GM19240 (cell line): Measurements from ENCODE around the gene PTK6.
"Not testable (repeated sequence)": the region's sequence is repeated elsewhere in the genome, so short reads cannot be mapped to it uniquely, and the experiment has no call there.

Experiments
- DNase-seq: peaks from one replicate; pipeline ENCODE4 v3.0.0; 2011; ENCODE audit warnings: low spot score; ENCODE audit not compliant: insufficient read length

Gene PTK6

DNA sequence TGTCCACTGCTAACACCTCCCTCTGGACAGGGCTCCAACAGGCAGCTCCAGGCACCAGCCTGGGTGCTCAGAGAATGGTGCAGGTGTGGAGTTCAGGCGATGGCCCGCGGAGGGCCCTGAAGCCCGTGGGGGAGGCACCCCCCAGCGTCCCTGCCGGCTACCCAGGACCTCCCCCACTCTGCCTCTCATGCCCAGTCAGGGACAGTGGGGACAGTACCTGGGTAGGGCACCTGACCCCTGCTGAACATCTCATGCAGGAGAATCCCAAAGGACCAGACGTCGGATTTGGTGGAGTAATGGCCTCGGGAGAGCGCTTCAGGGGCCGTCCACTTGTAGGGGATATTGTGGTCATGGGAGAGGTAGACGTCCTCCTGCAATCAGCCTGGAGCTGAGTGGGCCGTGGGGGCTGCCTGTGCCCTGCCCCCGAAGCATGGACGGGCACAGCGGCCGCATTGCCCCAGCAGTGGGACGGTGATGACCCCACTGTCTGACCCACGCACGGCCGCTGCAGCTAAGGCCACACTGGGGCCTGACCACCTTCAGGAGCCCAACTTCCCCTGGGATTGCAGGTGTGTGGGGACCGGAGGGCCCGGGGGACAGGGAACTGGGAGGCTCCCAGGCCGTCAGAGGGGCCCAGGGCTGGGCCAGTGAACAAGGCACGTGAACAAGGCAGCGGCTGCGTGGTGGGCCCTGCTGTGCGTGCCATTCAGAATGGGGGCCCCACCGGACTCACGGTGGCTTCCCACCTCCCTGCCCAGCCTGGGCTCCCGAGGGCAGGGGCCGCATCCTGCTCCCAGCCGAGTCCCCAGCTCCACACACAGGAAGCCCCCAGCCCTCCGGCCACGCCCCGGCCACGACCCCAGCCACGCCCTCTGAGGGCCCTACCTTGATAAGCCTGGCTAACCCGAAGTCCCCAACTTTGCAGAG is 7.1 kb downstream of the PTK6 start:
- DNase-seq, result no peak

DNA sequence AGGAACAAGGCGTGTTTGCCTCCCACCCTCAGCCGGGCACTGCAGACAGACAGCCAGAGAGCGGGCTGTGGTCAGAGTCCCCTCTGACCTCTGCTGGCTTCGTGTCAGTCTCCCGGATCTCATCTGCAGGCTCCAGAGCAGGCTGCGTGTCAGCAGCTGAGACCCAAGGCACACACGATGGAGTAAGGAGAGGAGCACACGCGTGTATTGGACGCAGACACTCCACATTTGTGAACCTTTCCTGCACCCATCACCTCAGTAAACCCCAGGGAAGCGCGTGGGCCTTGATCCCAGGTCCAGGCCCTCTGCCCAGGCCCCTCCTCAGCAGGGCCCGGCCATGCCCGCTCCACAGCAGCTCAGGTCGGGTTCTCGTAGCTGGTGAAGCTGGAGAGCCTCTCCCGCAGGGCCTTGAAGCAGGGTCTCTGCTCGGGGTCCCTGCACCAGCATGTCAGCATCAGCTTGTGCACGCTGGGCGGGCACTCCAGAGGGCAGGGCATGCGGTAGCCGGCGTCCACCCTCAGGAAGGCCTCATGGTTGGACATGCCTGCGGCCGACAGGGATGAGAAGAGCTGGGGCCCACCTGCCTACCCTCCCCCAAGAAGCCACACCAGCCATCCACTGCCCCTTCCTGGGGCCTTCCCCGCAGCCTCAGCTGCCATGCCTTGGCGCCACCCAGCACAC is 7.9 kb downstream of the PTK6 start:
- no peak for DNase-seq

DNA sequence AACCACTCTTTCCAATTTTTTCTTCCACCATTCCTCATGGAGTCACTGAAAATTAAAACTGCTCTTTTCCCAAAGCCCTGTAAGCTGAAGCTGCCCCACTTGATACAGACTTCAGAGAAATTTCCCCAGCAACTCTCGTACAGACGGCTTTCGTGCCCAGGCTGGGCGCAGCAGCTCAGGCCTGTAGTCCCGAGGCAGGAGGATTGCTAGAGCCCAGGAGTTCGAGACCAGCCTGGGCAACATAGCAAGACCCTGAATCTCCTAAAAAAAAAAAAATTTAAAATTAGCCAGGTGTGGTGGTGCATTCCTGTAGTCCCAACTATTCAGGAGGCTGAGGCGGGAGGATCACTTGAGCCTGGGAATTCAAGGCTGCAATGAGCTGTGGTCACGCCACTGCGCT is 10.0 kb downstream of the PTK6 start:
- DNase-seq, result no peak

DNA sequence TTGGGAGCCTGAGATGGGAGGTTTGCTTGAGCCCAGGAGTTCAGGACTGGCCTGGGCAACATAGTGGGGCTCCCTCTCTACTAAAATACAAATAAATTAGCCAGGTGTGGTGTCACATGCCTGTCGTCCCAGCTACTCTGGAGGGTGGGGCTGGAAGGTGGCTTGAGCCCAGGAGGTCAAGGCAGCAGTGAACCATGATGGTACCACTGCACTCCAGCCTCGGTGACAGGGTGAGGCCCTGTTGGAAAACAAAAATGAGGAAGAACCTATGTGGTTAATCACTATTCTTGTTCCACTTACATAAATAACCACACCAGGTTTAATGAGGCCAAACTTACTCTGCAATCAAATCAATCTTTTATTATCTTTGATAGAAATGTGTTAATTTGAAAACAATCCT is 11.2 kb downstream of the PTK6 start:
- no peak for DNase-seq

DNA sequence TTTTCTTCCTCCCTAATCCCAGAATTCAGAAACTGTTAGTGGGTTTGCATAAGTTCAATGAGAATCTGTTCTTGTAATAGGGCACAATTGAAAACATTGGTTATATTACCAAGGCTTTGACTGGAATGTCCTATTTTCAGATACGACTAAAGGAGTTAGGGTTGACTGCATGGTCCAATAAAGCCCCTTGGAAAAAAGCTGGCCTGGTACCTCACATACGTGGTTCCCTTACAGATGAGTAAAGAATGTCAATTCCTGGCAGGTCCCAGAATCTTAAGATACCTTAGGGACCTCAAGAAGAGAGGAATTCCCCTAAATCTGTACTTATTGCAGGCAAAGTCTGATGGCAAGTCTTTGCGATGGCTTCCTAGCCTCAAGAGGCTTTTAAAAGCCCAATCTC is 12.0 kb downstream of the PTK6 start:
- no peak for DNase-seq

DNA sequence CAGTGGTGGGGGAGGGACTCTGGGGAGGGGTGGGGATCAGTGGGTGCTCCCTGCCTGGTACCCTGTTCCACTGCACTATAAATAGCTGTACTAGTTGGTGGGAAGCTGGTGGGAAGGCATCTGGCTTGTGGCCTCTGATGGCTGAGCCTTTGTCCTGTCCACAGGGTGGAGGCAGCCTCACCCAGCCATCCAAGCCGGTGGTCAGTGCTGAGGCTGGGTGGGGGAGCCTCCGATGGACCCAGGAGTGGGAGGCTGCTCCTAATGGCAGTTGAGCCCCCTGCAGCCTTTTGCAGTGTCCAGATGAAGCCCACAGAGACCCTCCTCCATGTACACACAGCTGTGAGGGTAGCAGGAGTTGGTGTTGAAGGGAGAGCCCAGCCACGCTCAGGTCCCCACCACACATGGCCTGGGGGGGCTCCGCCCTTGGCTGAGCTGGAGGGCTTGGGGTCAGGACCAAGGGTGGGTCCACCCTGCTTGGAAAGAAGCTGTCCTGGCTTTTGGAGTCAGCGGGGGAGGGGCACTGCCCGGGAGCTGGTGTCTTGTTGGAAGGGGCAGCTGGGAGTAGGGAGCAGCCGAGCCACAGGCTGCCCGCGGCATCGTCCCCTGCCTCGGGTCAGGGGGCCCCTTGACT is 14.1 kb downstream of the PTK6 start:
- no peak for DNase-seq

DNA sequence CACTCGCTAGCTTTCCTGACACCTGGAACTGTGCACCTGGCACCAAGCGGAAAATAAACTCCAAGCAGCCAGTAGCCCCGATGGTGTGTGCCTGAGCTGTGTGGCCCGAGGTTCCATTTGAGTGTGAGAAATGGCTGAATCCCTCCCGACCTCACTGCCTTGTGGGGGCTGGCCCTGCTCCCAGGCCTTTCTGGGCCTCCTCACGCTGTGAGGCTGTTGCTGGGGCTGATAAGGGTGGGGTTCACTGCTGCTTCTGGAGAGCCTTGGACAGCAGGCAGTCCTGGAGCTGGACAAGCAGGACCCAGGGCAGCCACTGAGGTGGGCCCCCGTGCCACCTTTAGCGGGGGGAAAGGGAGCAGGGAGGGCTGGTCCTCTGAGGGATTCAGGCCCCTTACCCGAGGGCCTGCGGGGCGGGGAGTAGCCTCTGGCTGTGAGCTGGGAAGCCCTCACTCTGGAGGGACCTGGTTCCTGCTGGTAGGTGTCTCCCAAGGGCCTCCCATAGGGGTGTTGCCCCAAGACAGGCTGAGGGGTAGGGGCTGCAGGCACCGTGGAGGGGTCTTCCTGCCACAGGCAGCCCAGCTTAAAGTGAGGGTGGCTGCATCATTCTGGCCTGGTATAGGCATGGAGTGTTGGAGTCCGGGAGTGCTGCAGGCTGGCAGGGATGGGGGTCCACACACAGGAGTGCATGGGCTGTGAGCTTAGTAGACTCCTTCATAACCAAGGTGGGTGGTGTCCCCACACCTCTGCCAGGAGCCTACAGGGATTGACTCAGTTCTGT is 14.9 kb downstream of the PTK6 start:
- no peak for DNase-seq

DNA sequence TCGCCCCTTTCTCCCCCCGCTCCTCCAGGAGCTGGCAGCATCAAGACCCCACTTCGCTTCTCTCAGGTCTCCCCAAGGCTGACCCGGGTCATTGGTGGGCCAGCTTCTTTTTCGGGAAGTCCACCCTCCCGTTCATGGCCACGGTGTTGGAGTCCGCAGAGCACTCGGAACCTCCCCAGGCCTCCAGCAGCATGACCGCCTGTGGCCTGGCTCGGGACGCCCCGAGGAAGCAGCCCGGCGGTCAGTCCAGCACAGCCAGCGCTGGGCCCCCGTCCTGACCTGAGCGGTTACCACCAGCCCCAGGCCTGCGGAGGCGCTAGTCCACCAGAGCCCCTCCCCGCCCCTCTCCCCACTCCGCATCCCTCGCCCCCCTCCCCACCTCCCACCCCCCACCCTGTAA is 15.6 kb downstream of the PTK6 start:
- DNase-seq, result no peak

DNA sequence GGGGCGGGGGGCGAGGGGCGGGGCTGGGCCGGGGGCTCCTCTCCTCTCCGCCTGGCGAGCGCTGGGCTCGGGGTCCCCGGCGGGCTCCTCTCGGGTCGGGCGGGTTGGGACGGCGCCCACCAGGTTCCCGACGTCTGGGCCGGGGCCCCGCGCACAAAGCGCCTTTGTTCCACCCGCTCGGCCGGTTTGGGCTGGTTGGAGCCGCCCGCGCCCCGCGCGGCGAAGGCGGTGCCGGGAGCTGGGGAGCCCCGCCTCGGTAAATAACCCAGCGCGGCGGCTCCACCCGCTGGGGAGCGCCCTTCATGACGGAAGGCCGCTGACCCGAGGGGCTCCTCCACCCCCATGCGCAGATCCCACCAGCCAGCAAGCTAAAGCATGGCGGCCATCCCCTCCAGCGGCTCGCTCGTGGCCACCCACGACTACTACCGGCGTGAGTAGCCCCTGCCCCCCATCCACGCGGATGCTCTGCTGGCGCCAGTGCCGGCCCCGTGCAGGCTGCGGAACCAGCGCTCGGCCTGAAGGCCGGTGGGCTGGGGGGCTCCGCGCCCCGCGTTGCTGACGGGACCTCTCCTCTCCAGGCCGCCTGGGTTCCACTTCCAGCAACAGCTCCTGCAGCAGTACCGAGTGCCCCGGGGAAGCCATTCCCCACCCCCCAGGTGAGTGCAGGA is 16.1 kb downstream of the PTK6 start:
- DNase-seq, result peak; percentile 81

DNA sequence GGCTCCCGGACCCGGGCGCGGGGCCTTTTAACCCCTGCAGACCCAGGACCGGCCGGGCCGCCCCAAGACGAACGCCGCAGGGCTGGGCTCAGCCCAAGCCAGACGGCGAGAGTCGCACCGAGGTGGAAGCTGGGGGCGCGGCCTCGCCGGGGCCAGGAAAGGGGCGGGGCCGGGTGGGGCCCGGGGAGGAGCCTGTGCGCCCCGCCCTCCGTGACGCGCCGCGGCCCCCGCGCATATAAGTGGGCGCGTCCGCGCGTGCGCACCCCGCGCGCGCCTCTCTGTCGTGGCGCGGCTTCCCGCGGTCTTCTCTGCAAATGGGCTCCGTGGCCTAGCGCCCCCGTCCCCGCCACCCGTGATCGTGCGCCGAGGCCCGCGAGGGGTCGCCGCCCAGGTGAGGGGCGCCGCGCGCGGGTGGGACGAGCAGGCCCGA is 16.7 kb downstream of the PTK6 start, which contains the start of gene PPDPF:
Gene PPDPF (plus strand): TSS at position 262 of the 430 bp plus-strand sequence. CDS start 544 bp downstream, outside the sequence.
- DNase-seq, result peak; percentile 92

DNA sequence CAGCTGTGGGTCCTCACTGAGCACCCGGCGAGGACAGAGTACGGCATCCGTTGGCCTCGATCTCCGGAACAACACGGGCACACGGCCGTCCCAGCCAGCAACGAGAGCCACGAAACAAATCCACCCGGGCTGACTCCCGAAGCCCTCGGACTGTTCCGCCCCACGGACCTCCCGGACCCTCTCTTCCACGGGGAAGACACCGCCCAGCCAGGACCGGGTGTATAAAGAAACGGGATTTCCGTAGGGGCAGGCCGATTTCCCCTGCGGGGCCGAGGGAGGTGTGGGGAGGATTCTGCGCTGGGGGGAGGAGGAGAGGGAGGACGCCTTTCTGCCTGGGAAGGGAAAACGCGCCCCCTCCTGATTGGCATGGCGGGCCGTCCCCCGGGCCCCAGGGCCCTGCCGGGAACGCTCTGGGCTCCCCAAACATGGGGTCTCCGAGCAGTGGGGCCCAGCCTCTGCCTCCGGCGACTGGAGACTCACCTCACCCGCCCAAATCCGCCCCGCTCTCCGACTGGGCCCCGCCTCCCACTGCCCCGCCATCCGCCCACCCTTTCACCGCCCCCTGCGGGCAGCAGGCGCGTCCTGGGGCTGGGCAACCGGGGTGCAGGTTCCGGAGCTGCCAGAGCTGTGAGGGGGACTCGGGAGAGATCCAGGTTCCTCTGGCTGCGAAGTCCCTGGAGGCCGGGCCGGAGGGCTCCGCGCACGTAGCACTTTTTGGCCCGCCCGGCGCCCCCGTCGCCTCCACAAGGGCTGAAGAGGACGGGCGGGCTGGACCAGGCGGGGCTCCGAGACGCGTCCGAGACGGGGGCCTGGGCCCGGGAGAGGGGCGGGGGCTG is 17.3 kb downstream of the PTK6 start:
- no peak for DNase-seq

DNA sequence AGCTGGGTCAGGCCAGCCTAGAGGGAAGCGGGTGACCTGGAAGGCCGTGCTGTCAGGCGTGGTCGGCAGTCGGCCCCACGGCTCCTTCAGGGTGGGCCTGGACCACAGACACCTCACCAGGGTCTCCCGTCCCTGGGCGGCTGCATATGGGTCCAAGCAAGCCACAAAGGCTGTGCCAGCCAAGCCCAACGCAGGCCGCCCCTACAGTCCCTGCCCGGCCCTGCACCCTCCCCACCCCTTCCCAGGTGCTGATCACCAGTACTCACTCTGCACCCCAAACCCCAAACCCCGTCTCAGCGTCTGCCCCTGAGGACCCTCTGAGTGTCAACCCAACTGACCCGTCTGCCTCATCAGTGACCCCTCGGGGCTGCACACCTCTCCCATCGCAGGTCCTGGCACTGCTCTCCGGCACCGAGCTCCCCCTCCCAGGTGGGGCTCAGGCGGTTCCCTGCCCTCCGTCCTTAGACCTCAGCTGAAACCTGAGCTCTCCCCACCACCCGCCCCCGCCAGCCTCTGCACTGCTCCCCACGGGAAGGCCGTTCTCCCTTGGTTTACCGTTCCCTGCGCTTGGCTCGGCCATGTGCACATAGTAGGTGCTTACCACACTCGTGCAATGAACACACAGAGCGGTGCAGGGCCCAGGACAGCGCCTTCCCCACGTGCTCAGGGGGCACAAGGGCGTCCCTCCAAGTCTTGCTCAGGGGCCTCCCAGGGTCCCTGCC is 18.1 kb downstream of the PTK6 start:
- DNase-seq, result no peak

DNA sequence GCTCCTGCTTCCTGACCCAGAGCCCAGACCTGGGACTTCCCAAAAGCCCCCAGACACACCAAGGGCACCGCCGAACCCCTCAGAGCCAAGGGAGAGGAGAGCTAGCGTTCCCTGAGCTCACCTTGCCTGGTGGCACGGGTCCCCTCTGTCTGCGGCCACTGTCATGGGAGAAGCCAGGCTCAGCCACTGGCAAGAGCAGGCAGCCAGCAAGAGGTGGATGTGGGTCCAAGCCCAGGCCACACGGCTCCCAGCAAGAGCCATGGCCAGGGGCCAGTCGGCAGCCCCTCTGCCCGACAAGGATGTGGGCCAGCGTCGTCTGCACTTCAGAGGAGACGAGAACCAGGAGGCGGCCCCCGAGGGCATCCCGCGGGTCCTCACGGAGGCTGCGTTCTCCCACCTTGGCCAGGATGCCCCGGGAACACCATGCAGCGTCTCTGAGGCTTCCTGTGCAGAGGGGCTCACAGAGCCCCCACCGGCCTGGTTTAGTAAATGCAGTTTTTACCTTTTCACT is 18.8 kb downstream of the PTK6 start:
- no peak for DNase-seq

DNA sequence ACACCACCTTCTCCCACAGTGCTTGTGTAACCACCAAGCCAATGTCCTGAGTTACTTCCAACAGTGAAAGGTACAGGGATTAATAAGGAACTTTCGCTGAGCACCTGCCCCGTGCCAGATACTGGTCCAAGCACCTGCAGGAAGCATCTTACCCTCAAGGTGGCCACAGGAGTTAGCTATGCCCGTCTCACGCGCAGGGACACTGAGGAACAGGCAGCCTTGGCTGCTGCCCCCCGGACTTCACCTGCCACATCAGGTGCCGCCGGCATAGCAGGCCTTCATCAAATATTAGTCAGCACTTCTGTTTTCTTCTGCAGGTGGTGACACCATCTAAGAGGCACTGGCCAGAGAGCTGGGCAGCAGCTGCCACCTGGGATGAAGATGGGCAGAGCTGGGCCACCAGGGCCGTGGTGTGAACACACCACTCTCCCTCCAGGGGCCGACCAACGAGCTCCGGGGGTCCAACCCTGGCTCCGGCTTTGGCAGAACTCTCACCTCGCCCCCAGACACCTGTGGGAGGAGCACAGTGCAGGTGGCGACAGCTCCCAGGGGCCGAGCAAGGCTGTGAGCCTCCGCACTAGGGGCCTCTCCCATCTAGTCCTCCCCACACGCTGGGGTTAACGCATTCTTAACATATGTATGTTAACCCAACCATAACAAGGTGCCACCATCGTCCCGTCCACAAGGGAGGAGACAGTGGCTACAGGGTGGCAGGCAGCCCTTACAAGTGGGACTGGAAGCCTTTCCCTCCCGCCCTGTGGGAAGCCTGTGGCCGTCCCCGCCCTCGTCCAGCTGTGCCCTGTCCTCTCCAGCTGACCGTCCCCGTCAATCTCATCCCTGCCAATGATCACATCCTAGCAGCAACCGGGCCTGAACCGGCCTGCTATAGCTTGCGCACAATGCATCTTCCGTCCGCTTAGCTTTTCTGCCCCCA is 19.5 kb downstream of the PTK6 start:
- no peak for DNase-seq

DNA sequence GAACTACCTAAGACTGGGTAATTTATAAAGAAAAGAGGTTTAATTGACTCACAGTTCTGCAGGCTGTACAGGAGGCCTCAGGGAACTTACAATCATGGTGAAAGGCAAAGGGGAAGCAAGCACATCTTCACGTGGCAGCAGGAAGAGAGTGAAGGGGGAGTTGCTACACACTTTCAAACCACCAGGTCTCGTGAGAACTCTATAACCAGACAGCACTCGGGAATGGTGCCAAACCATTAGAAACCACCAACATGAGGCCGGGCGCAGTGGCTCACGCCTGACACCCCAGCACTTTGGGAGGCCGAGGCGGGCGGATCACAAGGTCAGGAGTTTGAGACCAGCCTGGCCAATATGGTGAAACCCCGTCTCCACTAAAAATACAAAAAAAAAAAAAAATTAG is 22.7 kb downstream of the PTK6 start:
- not testable (repeated sequence) for DNase-seq

DNA sequence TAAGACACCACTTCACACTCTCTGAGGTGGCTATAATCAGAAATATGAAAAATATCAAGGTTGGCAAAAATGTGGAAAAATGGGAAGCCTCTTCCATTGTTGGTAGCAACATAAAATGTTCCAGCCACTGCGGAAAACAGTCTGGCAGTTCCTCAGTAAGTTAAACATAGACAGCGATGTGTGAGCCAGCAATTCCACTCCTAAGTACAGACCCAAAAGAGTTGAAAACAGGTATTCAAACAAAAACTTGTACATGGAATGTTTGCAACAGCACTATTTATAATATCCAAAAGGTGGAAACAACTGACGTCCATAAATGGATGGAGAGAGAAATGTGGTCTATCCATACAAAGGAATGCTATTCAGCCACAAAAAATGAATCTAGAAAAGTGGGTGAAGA is 24.0 kb downstream of the PTK6 start:
- no peak for DNase-seq

DNA sequence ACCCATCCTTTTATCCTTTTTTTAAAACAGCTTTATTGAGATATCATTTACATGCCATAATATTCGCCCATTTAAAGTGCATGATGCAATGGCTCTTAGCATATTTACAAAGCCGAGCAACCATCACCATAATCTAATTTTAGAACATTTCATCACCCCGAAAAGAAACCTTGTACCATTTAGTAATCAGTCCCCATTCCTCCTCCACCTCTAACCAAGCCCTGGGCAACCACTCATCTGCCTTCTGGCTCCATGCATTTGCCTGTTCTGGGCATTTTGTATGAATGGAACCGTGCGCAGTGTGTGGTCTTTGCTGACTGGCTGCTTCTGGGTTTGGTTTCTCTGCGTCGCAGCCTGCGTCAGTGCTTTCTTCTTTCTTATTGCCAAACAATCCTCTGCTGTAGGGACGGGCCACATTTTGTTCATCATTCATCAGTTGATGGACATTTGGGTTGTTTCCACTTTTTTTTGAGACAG is 28.1 kb downstream of the PTK6 start:
- DNase-seq, result no peak
